ENCODE data around the gene PRDX5.

Gene PRDX5

DNA sequence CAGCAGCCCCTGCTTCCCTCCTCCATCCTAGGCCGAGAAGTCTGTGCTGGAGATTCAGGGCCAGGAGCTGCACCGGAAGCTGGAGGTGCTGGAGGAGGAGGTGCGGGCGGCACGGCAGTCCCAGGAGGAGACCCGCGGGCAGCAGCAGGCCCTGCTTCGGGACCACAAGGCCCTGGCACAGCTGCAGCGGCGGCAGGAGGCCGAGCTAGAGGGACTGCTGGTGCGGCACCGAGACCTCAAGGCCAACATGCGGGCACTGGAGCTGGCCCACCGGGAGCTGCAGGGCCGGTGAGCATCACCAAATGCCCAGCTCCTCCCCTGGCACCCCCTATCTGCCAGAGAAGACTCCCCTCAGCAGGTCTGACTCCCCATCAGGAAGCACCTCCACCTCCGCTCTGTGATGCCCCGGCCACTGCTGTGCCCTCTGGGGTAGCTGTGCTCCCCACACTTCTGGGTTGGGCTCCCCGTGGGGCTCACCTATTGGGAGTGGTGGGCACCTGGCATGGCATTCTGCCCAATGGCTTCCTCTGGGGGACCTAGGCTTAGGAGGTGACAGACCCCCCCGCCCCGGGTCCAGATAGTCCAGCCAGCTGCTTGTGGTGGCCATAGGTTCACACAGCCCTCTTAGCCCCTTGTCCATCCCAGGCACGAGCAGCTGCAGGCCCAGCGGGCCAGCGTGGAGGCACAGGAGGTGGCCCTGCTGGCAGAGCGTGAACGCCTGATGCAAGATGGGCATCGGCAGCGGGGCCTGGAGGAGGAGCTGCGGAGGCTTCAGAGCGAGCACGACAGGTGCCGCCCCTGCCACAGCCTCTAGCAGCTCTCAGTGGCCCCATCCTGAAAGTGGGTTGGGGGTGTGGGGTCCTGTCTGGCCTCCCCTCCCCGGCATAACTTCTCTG lies 34.4 kb downstream of the PRDX5 start:
- no peaks in the 10 kb centered on the region for H3K4me1 ChIP-seq (ENCODE audit: low read length)
- H3K4me3 ChIP-seq (ENCODE audit: low read length): no peak overlapping the region
- no peaks in the 10 kb centered on the region for H3F3A ChIP-seq (ENCODE audit: insufficient read depth, low read length)
- H3K9me3 ChIP-seq (replicated peaks; ENCODE audit: insufficient read depth, low read length): no peaks in the 10 kb centered on the region
- no peaks in the 10 kb centered on the region for H4K20me1 ChIP-seq (ENCODE audit: insufficient read depth, low read length)
- no peak overlapping the region for H3K27ac ChIP-seq (ENCODE audit: low read length)
- no peak overlapping the region for H3K9ac ChIP-seq (ENCODE audit: low read length)
- H3K4me2 ChIP-seq (ENCODE audit: low read depth, low read length): no peak overlapping the region
- DNase-seq: no peak
- no peaks in the 10 kb centered on the region for H3K9me2 ChIP-seq (replicated peaks; ENCODE audit: insufficient read depth, low read length)
- H3K79me2 ChIP-seq (ENCODE audit: low read length): no peaks in the 10 kb centered on the region
- H2AFZ ChIP-seq (ENCODE audit: low read length): no peak overlapping the region
- H3K36me3 ChIP-seq (replicated peaks; ENCODE audit: insufficient read depth, low read length): no peaks in the 10 kb centered on the region
- no peaks in the 10 kb centered on the region for H3K27me3 ChIP-seq (replicated peaks; ENCODE audit: insufficient read depth, low read length)
- no peak for TF ChIP-seq EZH2phosphoT487 (IDR thresholded peaks at IDR 0.05; ENCODE audit: low read length)

DNA sequence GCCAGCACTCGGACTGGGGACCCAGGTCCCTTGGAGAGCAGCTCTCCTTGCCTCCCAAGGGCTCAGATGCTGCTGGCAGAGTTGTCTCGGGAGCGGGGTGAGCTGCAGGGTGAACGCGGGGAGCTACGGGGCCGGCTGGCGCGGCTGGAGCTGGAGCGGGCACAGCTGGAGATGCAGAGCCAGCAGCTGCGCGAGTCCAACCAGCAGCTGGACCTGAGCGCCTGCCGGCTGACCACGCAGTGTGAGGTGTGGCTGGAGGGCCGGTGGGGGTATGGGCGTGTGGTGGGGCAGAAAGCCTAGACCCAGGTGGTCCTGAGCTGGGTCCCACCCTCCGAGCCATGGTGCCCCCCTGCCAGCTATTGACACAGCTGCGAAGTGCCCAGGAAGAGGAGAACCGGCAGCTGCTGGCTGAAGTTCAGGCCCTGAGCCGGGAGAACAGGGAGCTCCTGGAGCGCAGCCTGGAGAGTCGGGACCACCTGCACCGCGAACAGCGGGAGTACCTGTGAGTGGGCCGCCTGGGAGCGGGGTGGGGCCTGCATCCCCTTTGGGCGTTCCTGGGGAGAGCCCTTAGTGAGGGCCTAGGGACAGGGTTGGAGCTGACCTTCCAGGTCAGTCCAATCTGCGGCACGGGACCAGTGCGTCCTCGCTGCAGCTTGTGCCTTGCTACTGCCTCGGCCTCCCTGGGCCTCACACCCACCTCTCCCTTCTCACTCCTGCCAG lies 35.2 kb downstream of the PRDX5 start:
- no peaks in the 10 kb centered on the region; the same call in 1 of the 2 replicates for H3K4me1 ChIP-seq (ENCODE audit: low read length)
- H3K9ac ChIP-seq (ENCODE audit: low read length): no peak overlapping the region
- H3K36me3 ChIP-seq (replicated peaks; ENCODE audit: insufficient read depth, low read length): no peaks in the 10 kb centered on the region
- H3K9me3 ChIP-seq (replicated peaks; ENCODE audit: insufficient read depth, low read length): no peaks in the 10 kb centered on the region
- no peak overlapping the region for H3K27ac ChIP-seq (ENCODE audit: low read length)
- no peaks in the 10 kb centered on the region for H3K9me2 ChIP-seq (replicated peaks; ENCODE audit: insufficient read depth, low read length)
- no peaks in the 10 kb centered on the region for H3K27me3 ChIP-seq (replicated peaks; ENCODE audit: insufficient read depth, low read length)
- DNase-seq: no peak
- H3K4me3 ChIP-seq (ENCODE audit: low read length): no peak overlapping the region
- no peak overlapping the region for H2AFZ ChIP-seq (ENCODE audit: low read length)
- no peaks in the 10 kb centered on the region for H3K79me2 ChIP-seq (ENCODE audit: low read length)
- no peaks in the 10 kb centered on the region for H3F3A ChIP-seq (ENCODE audit: insufficient read depth, low read length)
- TF ChIP-seq, protein P1, sequence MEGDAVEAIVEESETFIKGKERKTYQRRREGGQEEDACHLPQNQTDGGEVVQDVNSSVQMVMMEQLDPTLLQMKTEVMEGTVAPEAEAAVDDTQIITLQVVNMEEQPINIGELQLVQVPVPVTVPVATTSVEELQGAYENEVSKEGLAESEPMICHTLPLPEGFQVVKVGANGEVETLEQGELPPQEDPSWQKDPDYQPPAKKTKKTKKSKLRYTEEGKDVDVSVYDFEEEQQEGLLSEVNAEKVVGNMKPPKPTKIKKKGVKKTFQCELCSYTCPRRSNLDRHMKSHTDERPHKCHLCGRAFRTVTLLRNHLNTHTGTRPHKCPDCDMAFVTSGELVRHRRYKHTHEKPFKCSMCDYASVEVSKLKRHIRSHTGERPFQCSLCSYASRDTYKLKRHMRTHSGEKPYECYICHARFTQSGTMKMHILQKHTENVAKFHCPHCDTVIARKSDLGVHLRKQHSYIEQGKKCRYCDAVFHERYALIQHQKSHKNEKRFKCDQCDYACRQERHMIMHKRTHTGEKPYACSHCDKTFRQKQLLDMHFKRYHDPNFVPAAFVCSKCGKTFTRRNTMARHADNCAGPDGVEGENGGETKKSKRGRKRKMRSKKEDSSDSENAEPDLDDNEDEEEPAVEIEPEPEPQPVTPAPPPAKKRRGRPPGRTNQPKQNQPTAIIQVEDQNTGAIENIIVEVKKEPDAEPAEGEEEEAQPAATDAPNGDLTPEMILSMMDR (IDR thresholded peaks at IDR 0.05; ENCODE audit: low read length): no peak
- TF ChIP-seq EZH2phosphoT487 (IDR thresholded peaks at IDR 0.05; ENCODE audit: low read length): no peak
- TF ChIP-seq EZH2 (optimal IDR thresholded peaks at IDR 0.05; ENCODE audit: low read depth, low read length): no peak
- no peak overlapping the region for H3K4me2 ChIP-seq (ENCODE audit: low read depth, low read length)
- H4K20me1 ChIP-seq (ENCODE audit: insufficient read depth, low read length): no peaks in the 10 kb centered on the region

DNA sequence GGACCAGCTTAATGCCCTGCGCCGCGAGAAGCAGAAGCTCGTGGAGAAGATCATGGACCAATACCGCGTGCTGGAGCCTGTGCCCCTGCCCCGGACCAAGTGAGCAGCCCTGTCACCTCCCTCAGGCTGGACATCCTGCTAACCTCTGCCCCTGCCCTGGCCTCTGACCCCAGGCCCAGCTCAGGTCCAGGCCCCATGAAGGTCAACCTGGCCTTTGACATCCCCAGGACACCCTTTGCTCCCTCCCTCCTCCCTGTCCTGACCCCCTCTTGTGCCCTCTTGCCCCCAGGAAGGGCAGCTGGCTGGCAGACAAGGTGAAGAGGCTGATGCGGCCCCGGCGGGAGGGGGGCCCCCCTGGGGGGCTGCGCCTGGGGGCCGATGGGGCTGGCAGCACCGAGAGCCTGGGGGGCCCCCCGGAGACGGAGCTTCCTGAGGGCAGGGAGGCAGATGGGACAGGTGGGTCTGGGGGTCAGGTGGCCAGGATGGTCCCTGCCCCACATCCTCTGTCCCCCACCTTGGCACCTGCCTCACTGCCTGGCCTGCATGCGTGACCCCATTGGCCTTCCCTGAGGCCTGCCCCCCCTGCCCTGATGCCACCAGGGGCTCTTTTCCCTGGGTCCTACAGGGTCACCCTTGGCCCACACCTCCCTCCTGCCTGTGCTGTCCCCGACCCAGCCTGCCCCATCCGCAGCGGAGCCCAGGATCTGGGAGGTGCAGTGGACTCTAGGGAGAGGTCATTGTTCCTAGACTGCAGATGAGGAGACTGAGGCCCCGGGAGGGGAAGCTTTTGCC lies 36.0 kb downstream of the PRDX5 start:
- H2AFZ ChIP-seq (ENCODE audit: low read length): no peak overlapping the region
- H3K4me1 ChIP-seq (ENCODE audit: low read length): no peaks in the 10 kb centered on the region; the same call in 1 of the 2 replicates
- DNase-seq: no peak
- no peak overlapping the region for H3K4me3 ChIP-seq (ENCODE audit: low read length)
- no peaks in the 10 kb centered on the region for H3K9me2 ChIP-seq (replicated peaks; ENCODE audit: insufficient read depth, low read length)
- no peaks in the 10 kb centered on the region for H3K9me3 ChIP-seq (replicated peaks; ENCODE audit: insufficient read depth, low read length)
- TF ChIP-seq EZH2phosphoT487 (IDR thresholded peaks at IDR 0.05; ENCODE audit: low read length) (no peak), EZH2 (optimal IDR thresholded peaks at IDR 0.05; ENCODE audit: low read depth, low read length) (no peak)
- TF ChIP-seq, protein P1 (IDR thresholded peaks at IDR 0.05; ENCODE audit: low read length): no peak
- H3K9ac ChIP-seq (ENCODE audit: low read length): no peak overlapping the region
- no peaks in the 10 kb centered on the region for H3K79me2 ChIP-seq (ENCODE audit: low read length)
- no peaks in the 10 kb centered on the region for H3K36me3 ChIP-seq (replicated peaks; ENCODE audit: insufficient read depth, low read length)
- H3K4me2 ChIP-seq (ENCODE audit: low read depth, low read length): no peak overlapping the region
- no peak overlapping the region for H3K27ac ChIP-seq (ENCODE audit: low read length)
- no peaks in the 10 kb centered on the region for H3F3A ChIP-seq (ENCODE audit: insufficient read depth, low read length)
- H4K20me1 ChIP-seq (ENCODE audit: insufficient read depth, low read length): no peaks in the 10 kb centered on the region
- no peaks in the 10 kb centered on the region for H3K27me3 ChIP-seq (replicated peaks; ENCODE audit: insufficient read depth, low read length)

Measured in MM.1S (cell line).